Measurements from ENCODE around the gene ANKRD30A.
"Not testable (repeated sequence)": the region's sequence is repeated elsewhere in the genome, so short reads cannot be mapped to it uniquely, and the experiment has no call there.

GRCh38 chr10:37255837-37256236 is 130.4 kb downstream of the ANKRD30A start:
- not testable (repeated sequence) for TF ChIP-seq CTCF (IDR thresholded peaks at IDR 0.05); POLR2A (IDR thresholded peaks at IDR 0.05); POLR2AphosphoS5 (IDR thresholded peaks at IDR 0.05; ENCODE audit: insufficient read depth in 1 of 2, low read depth in 1 of 2)

Measured in vagina (tissue), 2 donors.